Fibroblast of skin of left quadriceps (primary cell): ENCODE measurements around the gene GMPR2.

ENCODE experiments used
- DNase-seq, 2 experiments: peaks; one replicate each; pipeline ENCODE4 v3.0.0-alpha.2; 2013; ENCODE audit warnings: low read depth in 2 of 2

GMPR2 gene

DNA sequence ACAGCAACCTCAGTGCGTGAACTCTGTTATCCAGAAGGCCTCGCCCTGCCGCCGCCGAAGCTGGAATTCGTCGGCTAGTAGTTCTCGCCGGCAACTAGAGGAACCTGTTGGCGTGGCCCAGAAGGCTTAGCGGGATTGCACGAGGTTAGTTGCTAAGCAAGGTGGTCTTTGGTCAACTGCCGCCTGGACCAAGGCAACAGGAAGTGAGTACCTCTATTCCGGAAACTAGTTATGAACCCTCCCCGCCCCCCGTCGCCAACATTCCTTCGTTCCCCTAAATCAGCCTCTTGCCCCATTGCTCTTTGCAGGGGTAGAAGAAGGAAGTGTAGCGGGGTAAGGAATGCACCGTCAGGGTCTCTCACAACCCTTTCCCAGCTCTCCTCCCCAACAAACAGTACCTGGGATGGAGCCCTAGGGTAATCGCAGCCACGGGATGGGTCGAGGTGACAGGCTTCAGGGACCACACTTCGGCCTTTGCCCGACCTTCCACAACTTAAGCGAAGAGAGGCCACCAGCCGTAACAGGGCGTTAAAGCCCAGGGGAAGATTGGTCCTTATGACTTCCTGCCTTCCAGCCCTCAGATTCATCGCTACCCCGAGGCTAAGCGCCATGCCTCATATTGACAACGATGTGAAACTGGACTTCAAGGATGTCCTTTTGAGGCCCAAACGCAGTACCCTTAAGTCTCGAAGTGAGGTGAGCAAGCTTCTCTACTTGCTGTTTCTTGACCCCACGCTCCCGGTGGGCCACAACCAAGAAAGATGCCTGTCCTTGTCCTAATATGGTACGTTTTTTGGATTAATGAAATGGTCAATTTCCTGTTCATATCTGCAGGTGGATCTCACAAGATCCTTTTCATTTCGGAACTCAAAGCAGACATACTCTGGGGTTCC is at the start of gene GMPR2:
TSS of gene GMPR2 (plus strand) at position 285 of the 893 bp plus-strand sequence. CDS start at position 610, 325 bp downstream.
- DNase-seq, result no peak

GRCh38 chr14:24183014-24183481 is 49.7 kb upstream of the GMPR2 start:
- no peak for DNase-seq

- no peak for DNase-seq
These were observed 48.4 kb upstream of the GMPR2 start for GRCh38 chr14:24184104-24184970.

GRCh38 chr14:24185026-24185425 is 47.7 kb upstream of the GMPR2 start:
- DNase-seq, result no peak

DNA sequence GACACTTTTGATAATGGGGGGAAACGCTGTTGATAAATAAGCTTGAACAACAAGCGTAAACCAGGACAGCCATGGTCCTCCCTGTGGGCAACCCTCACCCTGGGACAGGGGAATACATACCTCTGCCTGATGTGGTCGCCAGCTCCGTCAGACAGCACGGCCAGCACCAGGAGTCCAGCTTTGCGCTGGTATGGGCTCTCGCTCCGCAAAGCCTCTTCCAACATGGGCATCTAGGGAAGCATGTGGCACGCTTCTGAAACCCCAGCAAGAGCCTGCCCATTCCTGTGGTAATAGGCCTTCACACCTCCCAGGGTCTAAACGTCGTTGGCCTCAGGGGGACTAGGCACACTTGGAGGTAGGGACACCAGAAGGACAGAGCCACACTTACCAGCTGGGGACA is 47.0 kb upstream of the GMPR2 start:
- DNase-seq, result no peak

DNA sequence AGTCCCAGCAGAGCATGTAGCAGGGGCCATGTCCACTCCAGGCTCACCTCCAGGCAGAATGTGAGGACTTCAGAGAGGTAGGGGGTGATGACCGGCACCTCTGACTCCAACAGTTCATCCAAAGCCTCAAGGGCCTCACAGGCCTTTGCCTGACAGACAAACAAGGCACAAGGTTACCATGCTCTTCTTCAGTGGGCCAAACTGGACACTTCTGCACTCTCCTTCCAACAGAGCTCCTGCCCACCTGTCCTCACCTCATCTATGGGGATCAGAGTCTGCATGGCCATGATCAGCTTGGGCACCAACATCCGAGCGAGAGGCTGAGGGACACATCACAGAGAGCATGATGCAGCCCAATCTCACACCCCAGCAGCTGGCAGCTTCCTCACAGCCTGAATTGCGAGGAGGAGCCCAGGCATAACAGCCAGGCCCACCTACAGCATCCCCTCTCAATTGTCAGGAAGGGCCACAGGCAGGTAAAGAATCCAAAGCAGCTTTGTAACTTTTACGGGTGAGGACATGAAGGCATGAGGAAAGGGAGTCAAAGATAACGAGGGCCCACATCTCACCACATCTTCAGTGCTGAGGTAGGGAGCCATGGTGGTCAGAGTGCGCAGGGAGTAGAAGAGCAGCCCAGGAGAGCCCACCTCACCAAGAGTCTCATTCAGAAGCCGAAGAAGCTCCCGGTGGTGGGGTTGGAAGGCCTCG is 45.7 kb upstream of the GMPR2 start:
- no peak for DNase-seq

DNA sequence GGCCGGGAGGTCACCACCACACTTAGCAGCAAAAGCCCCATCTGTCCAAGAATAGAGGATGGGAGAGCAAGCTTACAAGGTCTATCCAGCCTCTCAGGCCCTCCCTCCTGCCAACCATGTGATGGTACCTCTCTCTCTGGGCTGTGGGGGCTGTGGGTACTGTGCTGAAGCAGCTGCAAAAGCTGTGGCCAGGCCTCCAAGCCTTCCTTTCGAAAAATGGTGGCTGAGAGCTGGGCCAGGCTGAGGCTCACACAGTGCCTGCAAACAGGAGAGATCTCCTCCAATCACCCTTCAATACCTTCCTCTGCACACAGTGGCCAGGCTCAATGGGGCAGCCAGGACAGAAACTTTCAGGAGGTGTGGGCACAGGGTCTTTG is 45.2 kb upstream of the GMPR2 start:
- DNase-seq, result no peak

- DNase-seq, result peak; percentile 94
These were observed 44.3 kb upstream of the GMPR2 start, which contains the start of gene IPO4 for GRCh38 chr14:24188251-24189058. IPO4 (minus strand) TSS chr14:24188816; CDS start chr14:24188787, 29 bp downstream.

GRCh38 chr14:24189059-24189375 is 43.7 kb upstream of the GMPR2 start:
- no peak for DNase-seq

DNA sequence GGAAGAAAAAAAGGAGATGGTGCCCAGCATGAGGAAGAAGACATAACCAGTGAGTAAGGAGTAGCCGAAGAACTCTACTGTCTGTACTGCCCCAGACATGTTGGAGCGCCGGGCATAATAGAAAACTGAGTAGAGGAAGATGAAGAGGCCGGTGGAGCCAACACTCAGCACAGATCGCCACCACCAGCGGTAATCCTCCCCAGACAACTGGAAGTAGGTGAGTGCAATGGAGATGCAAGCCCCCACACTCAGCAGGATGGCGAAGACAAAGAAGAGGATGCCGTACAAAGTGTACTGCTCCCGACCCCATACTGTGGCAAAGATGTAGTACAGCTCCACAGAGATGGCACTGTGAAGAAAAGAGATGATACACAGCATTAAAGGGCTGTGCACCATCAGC is 43.3 kb upstream of the GMPR2 start:
- no peak for DNase-seq

- DNase-seq, result no peak
These were observed 42.3 kb upstream of the GMPR2 start for GRCh38 chr14:24190416-24190815.

GRCh38 chr14:24192933-24193332 is 39.8 kb upstream of the GMPR2 start:
- DNase-seq, result no peak

DNA sequence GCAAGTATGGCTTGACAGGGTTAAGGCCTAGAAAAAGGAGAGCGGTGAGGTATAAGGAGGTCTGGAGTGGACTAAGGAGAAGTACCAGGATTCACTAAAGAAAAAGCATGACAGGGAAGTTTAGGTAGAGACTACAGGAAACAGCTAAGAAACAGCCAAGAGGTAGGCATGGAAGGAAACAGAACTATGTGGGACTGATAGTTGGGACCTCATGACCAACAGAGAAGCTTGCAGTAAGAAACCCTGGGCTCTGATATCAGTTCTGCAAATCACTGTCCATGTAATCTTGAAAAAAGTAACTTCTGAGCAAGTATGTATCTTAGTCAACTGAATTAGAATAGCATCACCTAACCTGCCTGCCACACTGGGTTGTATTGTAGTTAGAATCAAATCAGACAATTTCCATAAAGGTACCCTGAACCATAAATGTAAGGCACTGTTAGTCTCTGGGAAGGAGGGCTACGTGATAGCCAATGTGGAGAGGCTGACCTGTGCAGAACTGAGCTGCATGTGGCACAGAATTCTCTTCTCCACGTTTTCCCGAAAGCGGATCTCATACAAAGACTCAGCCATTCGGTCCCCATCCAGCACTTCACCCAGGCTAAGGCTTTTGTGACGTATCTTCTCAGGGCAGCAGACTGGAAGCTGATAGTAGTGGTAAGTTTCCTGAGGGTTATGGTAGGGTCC is 38.4 kb upstream of the GMPR2 start:
- no peak for DNase-seq

DNA sequence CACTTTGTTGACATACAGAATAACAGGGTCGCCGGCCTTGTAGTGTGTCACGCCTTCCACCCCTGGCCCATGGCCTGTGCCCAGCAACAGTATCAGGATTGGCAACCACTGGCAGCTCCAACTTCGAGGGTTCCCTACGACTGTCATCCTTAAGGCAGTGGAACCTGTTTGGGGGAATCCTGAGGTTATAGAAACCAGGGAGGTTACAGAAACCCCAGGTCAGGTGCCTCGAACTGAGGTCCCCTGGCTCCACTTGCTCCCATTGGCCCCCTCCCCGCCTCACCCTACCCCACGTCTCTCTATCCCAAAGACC is 37.9 kb upstream of the GMPR2 start:
- no peak for DNase-seq

- peak in 1 of 2 experiments; percentile 66 for DNase-seq
These were observed 37.3 kb upstream of the GMPR2 start, which contains the start of gene TM9SF1 for GRCh38 chr14:24195186-24196070. TM9SF1 (minus strand) TSS chr14:24195441; CDS start chr14:24195019, 422 bp downstream.

DNA sequence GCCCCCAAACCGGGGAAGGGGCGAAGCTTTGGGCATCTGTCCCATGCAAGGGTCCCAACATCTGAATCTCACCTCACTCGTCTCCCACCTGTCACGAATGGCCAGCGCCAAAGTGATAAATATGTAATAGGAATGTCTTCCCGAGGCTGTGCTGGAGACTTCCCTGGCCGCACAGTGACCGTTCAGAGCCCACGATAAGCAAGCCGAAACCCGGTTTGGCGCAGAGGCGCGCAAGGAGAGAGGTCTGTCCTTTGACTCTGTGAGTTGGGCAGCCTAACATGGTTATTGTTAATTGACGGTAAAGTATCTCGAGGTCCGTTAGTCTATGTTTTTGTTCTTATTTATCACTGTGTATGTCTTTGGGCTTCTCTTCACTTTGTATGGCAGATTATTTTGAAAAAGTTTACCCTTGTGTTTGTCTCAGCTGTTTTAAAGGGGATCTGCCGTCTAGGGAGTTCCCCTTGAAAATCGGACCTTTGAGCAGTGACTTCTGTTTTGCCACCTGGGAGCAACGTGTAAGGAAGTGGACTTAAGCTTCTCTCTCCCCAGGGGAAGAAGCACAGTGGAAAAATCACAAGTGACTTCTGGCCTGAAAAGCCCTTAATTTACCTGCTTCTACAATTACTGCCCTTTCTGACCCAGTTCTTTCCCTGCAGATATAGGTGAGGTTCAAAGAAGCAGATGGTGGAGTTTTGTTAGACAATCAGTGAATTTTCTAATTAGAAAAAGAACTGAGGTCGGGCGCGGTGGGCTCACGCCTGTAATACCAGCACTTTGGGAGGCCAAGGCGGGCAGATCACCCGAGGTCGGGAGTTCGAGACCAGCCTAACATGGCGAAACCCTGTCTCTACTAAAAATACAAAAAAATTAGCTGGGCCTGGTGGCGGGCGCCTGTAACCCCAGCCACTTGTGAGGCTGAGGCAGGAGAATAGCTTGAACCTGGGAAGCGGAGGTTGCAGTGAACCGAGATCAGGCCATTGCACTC is 36.4 kb upstream of the GMPR2 start:
- no peak for DNase-seq

DNA sequence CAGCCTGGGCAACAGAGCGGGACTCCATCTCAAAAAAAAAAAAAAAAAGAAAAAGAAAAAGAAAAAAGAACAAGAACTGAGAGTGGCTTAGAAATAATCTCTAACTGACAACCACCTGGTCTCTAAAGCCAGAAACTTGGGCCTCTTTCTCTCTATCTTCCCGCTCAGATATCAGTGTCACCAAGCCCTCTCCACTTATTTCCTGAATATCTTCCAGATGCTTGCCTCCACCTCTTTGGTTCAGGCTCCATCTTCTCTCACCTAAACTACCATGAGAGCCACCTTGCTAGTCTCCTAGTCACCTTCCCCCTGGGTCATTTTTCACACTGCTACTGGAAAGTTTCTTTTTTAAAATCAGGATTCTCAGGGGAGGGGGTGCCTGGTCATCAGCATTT is 35.7 kb upstream of the GMPR2 start:
- DNase-seq, result no peak

DNA sequence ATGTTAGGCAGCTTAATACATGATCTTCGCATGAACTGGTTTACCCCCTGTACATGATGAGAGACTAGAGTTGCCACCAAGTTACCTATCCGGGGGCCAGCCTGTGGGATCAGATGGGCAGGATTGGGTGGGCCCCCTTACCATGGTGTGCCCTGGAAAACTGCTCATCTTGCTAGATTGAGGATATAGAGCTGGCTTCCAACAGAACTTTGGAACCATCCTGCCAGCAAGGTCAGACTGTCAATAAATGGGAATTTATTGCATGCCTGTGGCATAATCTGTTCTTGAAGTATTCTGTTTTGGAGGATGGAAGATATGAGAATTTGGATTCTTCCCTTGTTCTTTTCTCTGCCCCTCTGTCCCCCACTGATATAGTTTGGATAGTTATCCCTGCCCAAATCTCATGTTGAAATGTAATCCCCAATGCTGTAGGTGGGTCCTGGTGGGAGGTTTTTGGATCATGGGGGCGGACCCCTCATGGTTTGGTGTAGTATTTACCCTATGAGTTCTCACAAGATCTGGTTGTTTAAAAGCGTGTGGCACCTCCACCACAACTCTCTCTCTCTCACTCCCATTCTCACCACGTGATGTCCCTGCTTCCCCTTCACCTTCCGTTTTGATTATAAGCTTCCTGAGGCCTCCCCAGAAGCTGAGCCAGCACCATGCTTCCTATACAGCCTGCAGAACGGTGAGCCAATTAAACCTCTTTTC is 33.8 kb upstream of the GMPR2 start:
- no peak for DNase-seq
